Activated CD8-positive, alpha-beta memory T cell treated with anti-CD3 and anti-CD28 coated beads, Interleukin-2, amount 50 U/mL, for 24 hours (primary cell): ENCODE measurements around the gene RDX.
"Not testable (repeated sequence)": the region's sequence is repeated elsewhere in the genome, so short reads cannot be mapped to it uniquely, and the experiment has no call there.

ENCODE experiments used
- DNase-seq: peaks from one replicate; pipeline ENCODE4 v3.0.0-alpha.2; 2020; ENCODE audit errors: extremely low read depth

RDX gene

GRCh38 chr11:110296226-110297075 is at the start of gene RDX:
TSS of gene RDX (minus strand) at chr11:110296614. CDS start at chr11:110279692, 16,922 bp downstream.
- no peak for DNase-seq

- DNase-seq, result no peak
These were observed 49.3 kb upstream of the RDX start for GRCh38 chr11:110345743-110346142.

- DNase-seq, result no peak
These were observed 44.0 kb upstream of the RDX start for GRCh38 chr11:110340436-110340835.

GRCh38 chr11:110339456-110340250 is 43.2 kb upstream of the RDX start:
- no peak for DNase-seq

GRCh38 chr11:110338684-110339083 is 42.3 kb upstream of the RDX start:
- DNase-seq, result no peak

GRCh38 chr11:110337570-110338193 is 41.3 kb upstream of the RDX start:
- no peak for DNase-seq

- no peak for DNase-seq
These were observed 39.6 kb upstream of the RDX start for GRCh38 chr11:110336054-110336453.

GRCh38 chr11:110335358-110335757 is 38.9 kb upstream of the RDX start:
- no peak for DNase-seq

GRCh38 chr11:110331626-110332025 is 35.2 kb upstream of the RDX start:
- no peak for DNase-seq

GRCh38 chr11:110329445-110329844 is 33.0 kb upstream of the RDX start:
- no peak for DNase-seq

GRCh38 chr11:110327508-110327907 is 31.1 kb upstream of the RDX start:
- DNase-seq, result no peak

GRCh38 chr11:110323786-110324185 is 27.4 kb upstream of the RDX start:
- no peak for DNase-seq

- DNase-seq, result no peak
These were observed 23.1 kb upstream of the RDX start for GRCh38 chr11:110319501-110319900.

- no peak for DNase-seq
These were observed 22.4 kb upstream of the RDX start for GRCh38 chr11:110318638-110319404.

GRCh38 chr11:110317516-110317932 is 21.1 kb upstream of the RDX start:
- no peak for DNase-seq

- no peak for DNase-seq
These were observed 18.1 kb upstream of the RDX start for GRCh38 chr11:110314366-110315095.

GRCh38 chr11:110312670-110313069 is 16.3 kb upstream of the RDX start:
- no peak for DNase-seq

GRCh38 chr11:110311783-110312579 is 15.6 kb upstream of the RDX start:
- no peak for DNase-seq

GRCh38 chr11:110308071-110308470 is 11.7 kb upstream of the RDX start:
- no peak for DNase-seq

GRCh38 chr11:110306019-110306388 is 9.6 kb upstream of the RDX start:
- not testable (repeated sequence) for DNase-seq
